Measurements from ENCODE around the gene MYH16.

The MYH16 gene

GRCh38 chr7:99308461-99309074 lies 35.9 kb downstream of the MYH16 start:
- TF ChIP-seq OSR1 (CRISPR knock-in tag; IDR thresholded peaks at IDR 0.05) = no peak
- no peak for ATAC-seq

- no peak for ATAC-seq
- TF ChIP-seq RARB (CRISPR knock-in tag; IDR thresholded peaks at IDR 0.05) (no peak), ZC3H10 (CRISPR knock-in tag; IDR thresholded peaks at IDR 0.05) (no peak), CSRNP3 (CRISPR knock-in tag; IDR thresholded peaks at IDR 0.05) (no peak), ISL1 (CRISPR knock-in tag; IDR thresholded peaks at IDR 0.05) (no peak), CSDC2 (CRISPR knock-in tag; IDR thresholded peaks at IDR 0.05) (no peak), POU6F1 (CRISPR knock-in tag; IDR thresholded peaks at IDR 0.05; ENCODE audit: borderline replicate concordance, low read depth) (no peak), ESRRG (CRISPR knock-in tag; IDR thresholded peaks at IDR 0.05) (no peak), BACH2 (CRISPR knock-in tag; IDR thresholded peaks at IDR 0.05; ENCODE audit: borderline replicate concordance) (no peak)
These were observed 36.5 kb downstream of the MYH16 start for GRCh38 chr7:99309111-99309510.

GRCh38 chr7:99310004-99310403 lies 37.4 kb downstream of the MYH16 start:
- no peak for TF ChIP-seq TCF4 (CRISPR knock-in tag; IDR thresholded peaks at IDR 0.05; ENCODE audit: borderline replicate concordance)
- no peak for ATAC-seq

GRCh38 chr7:99311702-99312101 lies 39.1 kb downstream of the MYH16 start:
- no peak for TF ChIP-seq ZC3H10 (CRISPR knock-in tag; IDR thresholded peaks at IDR 0.05)
- TF ChIP-seq RARB (CRISPR knock-in tag; IDR thresholded peaks at IDR 0.05) = no peak
- no peak for TF ChIP-seq TOX (CRISPR knock-in tag; IDR thresholded peaks at IDR 0.05; ENCODE audit: borderline replicate concordance)
- no peak for TF ChIP-seq CSRNP3 (CRISPR knock-in tag; IDR thresholded peaks at IDR 0.05)
- no peak for TF ChIP-seq OSR1 (CRISPR knock-in tag; IDR thresholded peaks at IDR 0.05)
- no peak for TF ChIP-seq SNAI2 (CRISPR knock-in tag; IDR thresholded peaks at IDR 0.05)
- TF ChIP-seq GLIS3 (CRISPR knock-in tag; IDR thresholded peaks at IDR 0.05) = no peak
- no peak for TF ChIP-seq ZFP3 (CRISPR knock-in tag; IDR thresholded peaks at IDR 0.05)
- TF ChIP-seq PPARA (CRISPR knock-in tag; IDR thresholded peaks at IDR 0.05; ENCODE audit: borderline replicate concordance) = no peak
- no peak for TF ChIP-seq ISL1 (CRISPR knock-in tag; IDR thresholded peaks at IDR 0.05)
- no peak for TF ChIP-seq ZNF8 (CRISPR knock-in tag; IDR thresholded peaks at IDR 0.05)
- no peak for ATAC-seq

GRCh38 chr7:99312316-99313203 lies 39.9 kb downstream of the MYH16 start:
- peak; percentile 91 for ATAC-seq
- TF ChIP-seq ESRRG (CRISPR knock-in tag; IDR thresholded peaks at IDR 0.05) = no peak
- TF ChIP-seq OSR1 (CRISPR knock-in tag; IDR thresholded peaks at IDR 0.05) = no peak
- TF ChIP-seq PATZ1 (CRISPR knock-in tag; IDR thresholded peaks at IDR 0.05; ENCODE audit: borderline replicate concordance) = no peak
- no peak for TF ChIP-seq TCF4 (CRISPR knock-in tag; IDR thresholded peaks at IDR 0.05; ENCODE audit: borderline replicate concordance)
- TF ChIP-seq TSHZ2 (CRISPR knock-in tag; IDR thresholded peaks at IDR 0.05) = no peak
- no peak for TF ChIP-seq ZNF70 (CRISPR knock-in tag; IDR thresholded peaks at IDR 0.05)
- no peak for TF ChIP-seq ISL1 (CRISPR knock-in tag; IDR thresholded peaks at IDR 0.05)
- no peak for TF ChIP-seq ZFP30 (CRISPR knock-in tag; IDR thresholded peaks at IDR 0.05)
- no peak for TF ChIP-seq ARNTL (CRISPR knock-in tag; IDR thresholded peaks at IDR 0.05; ENCODE audit: borderline replicate concordance, low read depth)
- TF ChIP-seq TOX (CRISPR knock-in tag; IDR thresholded peaks at IDR 0.05; ENCODE audit: borderline replicate concordance) = no peak
- TF ChIP-seq POU6F1 (CRISPR knock-in tag; IDR thresholded peaks at IDR 0.05; ENCODE audit: borderline replicate concordance, low read depth) = no peak
- no peak for TF ChIP-seq RARB (CRISPR knock-in tag; IDR thresholded peaks at IDR 0.05)

Measured in SK-N-SH treated with all-trans-retinoic acid at 6 μM for 48 hours (cell line).